A549 (cell line): ENCODE measurements around the gene NEK8. TPM values are rescaled to one million over a fixed set of nuclear protein-coding genes. Genes with fewer than 3 reads are reported as not detected.

ENCODE experiments used
- ATAC-seq, 2 experiments: fragments of 200-7000 bp in 1 of 2; fragments of >200 bp in 1 of 2; cut with Nextera tagmentation in 1 of 2; cut with Tn5 transposase in 1 of 2; 3 replicates each; pipeline versions ENCODE4 v1.8.0 to v1.9.1; 2018 to 2020; ENCODE audit warnings: mild to moderate bottlenecking in 1 of 2, moderate library complexity in 1 of 2
- CTCF ChIA-PET: fragments of 300-600 bp; sonication (Branson Sonifier 250); formaldehyde crosslinking; extraction: SDS; loops from one replicate; lab custom pipeline; 2021; ENCODE audit warnings: antibody characterized with exemption, inconsistent platforms; lab: Yijun Ruan, JAX
- POLR2A ChIA-PET: fragments of 350-600 bp; formaldehyde crosslinking; extraction: SDS; loops from one replicate; lab custom pipeline; 2021; ENCODE audit warnings: antibody characterized with exemption, inconsistent platforms; lab: Yijun Ruan, JAX
- DNase-seq, 2 experiments: peaks; one replicate each; pipeline versions ENCODE4 v3.0.0 to v3.0.0-alpha.2; 2011 to 2016; ENCODE audit warnings: low read depth in 1 of 2, low spot score in 1 of 2
- FAIRE-seq: peaks from 2 replicates; lab custom pipeline; 2011; peaks lifted over from hg19 to GRCh38; lab: Jason Lieb, UNC
- H3K27ac ChIP-seq, 2 experiments: fragments of >200 bp; sonication (Bioruptor Twin); formaldehyde crosslinking; 3 replicates each; pipeline ENCODE4 v1.5.1; 2016 to 2017
- H3K4me1 ChIP-seq: fragments of >200 bp; sonication (Bioruptor Twin); formaldehyde crosslinking; 3 replicates; pipeline ENCODE4 v1.6.1; 2016
- H3K4me2 ChIP-seq: fragments of >200 bp; sonication (Bioruptor Twin); formaldehyde crosslinking; 3 replicates; pipeline ENCODE4 v1.6.1; 2016
- H3K4me3 ChIP-seq: fragments of >200 bp; sonication (Bioruptor Twin); formaldehyde crosslinking; 3 replicates; pipeline ENCODE4 v1.5.1; 2016
- H3K9me3 ChIP-seq: fragments of >200 bp; sonication (Bioruptor Twin); formaldehyde crosslinking; 3 replicates; pipeline ENCODE4 v1.6.1; 2016
- ATOH8 ChIP-seq: fragments of 250-450 bp; sonication (Bioruptor Pico); IDR thresholded peaks from 2 replicates; pipeline ENCODE4 v1.5.0; 2020; ENCODE audit warnings: low read depth, mild to moderate bottlenecking, moderate library complexity
- BCL3 ChIP-seq: fragments of >200 bp; sonication (Bioruptor Twin); formaldehyde crosslinking; IDR thresholded peaks from 3 replicates; pipeline ENCODE4 v1.6.1; 2016
- BHLHE40 ChIP-seq: IDR thresholded peaks from 2 replicates; pipeline ENCODE4 v1.6.1; 2012; ENCODE audit warnings: low read depth, low read length, inconsistent platforms
- CEBPB ChIP-seq, 2 experiments: fragments of >200 bp in 1 of 2; sonication (Bioruptor Twin) in 1 of 2; formaldehyde crosslinking in 1 of 2; IDR thresholded peaks; 2 replicates each; pipeline ENCODE4 v1.6.1; 2012 to 2016
- CHD2 ChIP-seq: fragments of 150-350 bp; IDR thresholded peaks from 2 replicates; pipeline ENCODE4 v1.6.1; 2014; ENCODE audit warnings: low read length; ENCODE audit not compliant: partially characterized antibody
- EP300 ChIP-seq, 2 experiments: fragments of >200 bp; sonication (Bioruptor Twin); formaldehyde crosslinking; IDR thresholded peaks; 2 replicates in 1 of 2; 3 replicates in 1 of 2; pipeline ENCODE4 v1.6.1; 2016 to 2017
- ESRRA ChIP-seq: fragments of 150-350 bp; IDR thresholded peaks from 2 replicates; pipeline ENCODE4 v1.6.1; 2014; ENCODE audit warnings: mild to moderate bottlenecking, low read length, borderline replicate concordance
- FOXS1 ChIP-seq: fragments of 250-450 bp; sonication (Bioruptor Pico); IDR thresholded peaks from 2 replicates; pipeline ENCODE4 v1.5.0; 2020; ENCODE audit warnings: mild to moderate bottlenecking, moderate library complexity
- HDAC2 ChIP-seq: fragments of 200-600 bp; sonication (generic); IDR thresholded peaks from 2 replicates; pipeline ENCODE4 v1.6.1; 2016
- HEYL ChIP-seq: fragments of 250-450 bp; sonication (Bioruptor Pico); IDR thresholded peaks from 2 replicates; pipeline ENCODE4 v1.8.0; 2021; ENCODE audit warnings: mild to moderate bottlenecking, moderate library complexity
- HMGXB4 ChIP-seq: fragments of 250-450 bp; sonication (Bioruptor Pico); IDR thresholded peaks from 2 replicates; pipeline ENCODE4 v1.5.0; 2021; ENCODE audit warnings: mild to moderate bottlenecking, moderate library complexity, borderline replicate concordance
- JUN ChIP-seq, 2 experiments: fragments of >200 bp; sonication (Bioruptor Twin); formaldehyde crosslinking; IDR thresholded peaks; 2 replicates in 1 of 2; 3 replicates in 1 of 2; pipeline ENCODE4 v1.6.1; 2016 to 2017
- KDM1A ChIP-seq: fragments of 200-600 bp; sonication (generic); IDR thresholded peaks from 2 replicates; pipeline ENCODE4 v1.6.1; 2016; ENCODE audit warnings: low read depth, mild to moderate bottlenecking
- KDM5A ChIP-seq: fragments of 200-600 bp; sonication (generic); IDR thresholded peaks from 2 replicates; pipeline ENCODE4 v1.6.1; 2016; ENCODE audit warnings: antibody characterized with exemption, mild to moderate bottlenecking
- MAZ ChIP-seq: fragments of 150-350 bp; IDR thresholded peaks from 2 replicates; pipeline ENCODE4 v1.6.1; 2014; ENCODE audit warnings: antibody characterized with exemption, low read depth, low read length, borderline replicate concordance
- NPAS2 ChIP-seq: fragments of 250-450 bp; sonication (Bioruptor Pico); IDR thresholded peaks from 2 replicates; pipeline ENCODE4 v1.8.0; 2022; ENCODE audit warnings: mild to moderate bottlenecking, moderate library complexity, borderline replicate concordance
- NR3C1 ChIP-seq: fragments of >200 bp; sonication (Bioruptor Twin); formaldehyde crosslinking; IDR thresholded peaks from 3 replicates; pipeline ENCODE4 v1.6.1; 2017
- RARB ChIP-seq: fragments of 250-450 bp; sonication (Bioruptor Pico); IDR thresholded peaks from 2 replicates; pipeline ENCODE4 v1.8.0; 2021; ENCODE audit warnings: mild to moderate bottlenecking, moderate library complexity
- RCOR1 ChIP-seq: fragments of 150-350 bp; IDR thresholded peaks from 2 replicates; pipeline ENCODE4 v1.6.1; 2014; ENCODE audit warnings: antibody characterized with exemption, low read length, low read depth
- SMC3 ChIP-seq: fragments of >200 bp; sonication (Bioruptor Twin); formaldehyde crosslinking; IDR thresholded peaks from 3 replicates; pipeline ENCODE4 v1.6.1; 2018; ENCODE audit warnings: inconsistent platforms
- TP53 ChIP-seq: fragments of 250-450 bp; sonication (Bioruptor Pico); IDR thresholded peaks from 2 replicates; pipeline ENCODE4 v1.5.0; 2021; ENCODE audit warnings: mild to moderate bottlenecking, moderate library complexity
- ZSCAN20 ChIP-seq: fragments of 250-450 bp; sonication (Bioruptor Pico); IDR thresholded peaks from 2 replicates; pipeline ENCODE4 v1.8.0; 2022; ENCODE audit warnings: mild to moderate bottlenecking, moderate library complexity
- WGBS: methylation state at CpG from one replicate; pipeline ENCODE4 v1.1.6; 2017; ENCODE audit errors: missing lambda C conversion rate; 5-methylcytosine and 5-hydroxymethylcytosine counted together
- polyA plus RNA-seq, 4 experiments: library from polyadenylated mRNA; depleted of rRNA in 3 of 4; stranded (reverse); fragments of >200 nt; fragmentation: RNase III in 1 of 4; extraction: RNeasy Plus Mini Kit Qiagen cat#74134 plus additional on column Dnase treatment in 1 of 4; gene quantifications; 2 replicates in 3 of 4; 3 replicates in 1 of 4; pipeline ENCODE4 v1.2.3, GENCODE V29; 2011 to 2017
- TF ChIP-seq, protein P1 (sequence below): fragments of 200-600 bp; sonication (generic); IDR thresholded peaks from 2 replicates; pipeline ENCODE4 v1.6.1; 2016; ENCODE audit warnings: antibody characterized with exemption, mild to moderate bottlenecking, moderate library complexity

The NEK8 gene
- polyA plus RNA-seq, 2 of the 4 experiments (the other 2 are of a cell fraction) = 5.1 to 5.3 TPM

GRCh38 chr17:28698253-28698941 lies 30.2 kb upstream of the NEK8 start (continued):
- TF ChIP-seq SMC3 (peak; percentile 20; the same call in 1 of the 3 replicates), RARB (CRISPR knock-in tag) (no peak)

GRCh38 chr17:28700278-28700677 lies 28.3 kb upstream of the NEK8 start:
- Histone ChIP-seq H3K9me3 (no peaks in the 10 kb centered on the region), H3K4me2 (no peak overlapping the region), H3K4me1 (peaks cover 35% of the 10 kb centered on the region), H3K27ac (no peak overlapping the region), H3K4me3 (no peak overlapping the region)
- no peak for TF ChIP-seq SMC3
- no peak for TF ChIP-seq MAZ
- ATAC-seq = no peak
- CTCF ChIA-PET = interaction anchor here (17.6 to 31.4 kb wide), 2 partner anchors 8 to 10 kb away, joined by 335 read pairs; partner anchors contain the start of gene PROCA1
- no peak for FAIRE-seq
- no peak for DNase-seq
- WGBS = 90% methylated on average over 8 of the region's 8 CpGs
- POLR2A ChIA-PET = no interaction called here

DNA sequence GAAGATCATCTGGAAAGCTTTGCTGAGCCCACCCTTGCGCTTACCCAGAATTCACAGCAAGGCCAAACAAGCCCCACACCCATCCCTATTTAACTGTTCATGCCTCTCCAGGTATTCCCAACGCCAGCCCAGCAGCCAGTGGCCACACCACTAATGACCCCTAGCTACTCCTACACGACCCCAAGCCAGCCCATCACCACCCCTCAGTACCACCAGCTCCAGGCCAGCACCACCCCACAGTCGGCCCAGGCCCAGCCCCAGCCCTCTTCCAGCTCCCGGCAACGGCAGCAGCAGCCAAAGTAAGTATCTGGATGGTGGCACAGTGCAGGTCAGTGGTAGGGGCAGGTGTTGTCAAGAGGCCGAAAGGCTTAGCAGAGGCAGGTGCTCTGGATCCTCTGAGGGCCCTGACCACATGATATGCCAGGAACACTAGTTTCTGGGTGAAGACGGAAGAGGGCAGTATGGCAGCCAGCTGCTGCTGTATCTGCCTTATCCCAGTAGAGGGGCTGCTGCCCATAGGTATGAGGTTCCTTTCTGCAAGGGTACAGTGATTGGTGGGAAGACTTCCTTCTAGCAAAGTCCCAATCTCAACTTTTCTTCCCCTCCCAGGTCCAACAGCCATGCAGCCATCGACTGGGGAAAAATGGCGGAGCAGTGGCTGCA lies 27.6 kb upstream of the NEK8 start:
- DNase-seq (no peak), FAIRE-seq (no peak), ATAC-seq (no peak)
- 90% methylated on average over 9 of the region's 10 CpGs for WGBS
- ChIA-PET POLR2A (interaction anchor here (0.7 to 2.3 kb wide), 2 partner anchors 9 to 11 kb away, joined by 3 to 15 read pairs; partner anchors contain the start of gene PROCA1), CTCF (interaction anchor here (17.6 to 31.4 kb wide), 2 partner anchors 8 to 11 kb away, joined by 335 read pairs; partner anchors contain the start of gene PROCA1)
- Histone ChIP-seq H3K4me3 (no peak overlapping the region), H3K4me1 (peaks cover 35% of the 10 kb centered on the region), H3K9me3 (no peaks in the 10 kb centered on the region), H3K4me2 (no peak overlapping the region), H3K27ac (no peak overlapping the region)
- TF ChIP-seq BHLHE40 = no peak
- no peak for TF ChIP-seq NPAS2 (CRISPR knock-in tag)
- no peak for TF ChIP-seq CHD2
- TF ChIP-seq TP53 = no peak
- no peak for TF ChIP-seq KDM5A
- no peak for TF ChIP-seq KDM1A
- TF ChIP-seq RCOR1 = no peak
- no peak for TF ChIP-seq HEYL
- TF ChIP-seq, protein P1, sequence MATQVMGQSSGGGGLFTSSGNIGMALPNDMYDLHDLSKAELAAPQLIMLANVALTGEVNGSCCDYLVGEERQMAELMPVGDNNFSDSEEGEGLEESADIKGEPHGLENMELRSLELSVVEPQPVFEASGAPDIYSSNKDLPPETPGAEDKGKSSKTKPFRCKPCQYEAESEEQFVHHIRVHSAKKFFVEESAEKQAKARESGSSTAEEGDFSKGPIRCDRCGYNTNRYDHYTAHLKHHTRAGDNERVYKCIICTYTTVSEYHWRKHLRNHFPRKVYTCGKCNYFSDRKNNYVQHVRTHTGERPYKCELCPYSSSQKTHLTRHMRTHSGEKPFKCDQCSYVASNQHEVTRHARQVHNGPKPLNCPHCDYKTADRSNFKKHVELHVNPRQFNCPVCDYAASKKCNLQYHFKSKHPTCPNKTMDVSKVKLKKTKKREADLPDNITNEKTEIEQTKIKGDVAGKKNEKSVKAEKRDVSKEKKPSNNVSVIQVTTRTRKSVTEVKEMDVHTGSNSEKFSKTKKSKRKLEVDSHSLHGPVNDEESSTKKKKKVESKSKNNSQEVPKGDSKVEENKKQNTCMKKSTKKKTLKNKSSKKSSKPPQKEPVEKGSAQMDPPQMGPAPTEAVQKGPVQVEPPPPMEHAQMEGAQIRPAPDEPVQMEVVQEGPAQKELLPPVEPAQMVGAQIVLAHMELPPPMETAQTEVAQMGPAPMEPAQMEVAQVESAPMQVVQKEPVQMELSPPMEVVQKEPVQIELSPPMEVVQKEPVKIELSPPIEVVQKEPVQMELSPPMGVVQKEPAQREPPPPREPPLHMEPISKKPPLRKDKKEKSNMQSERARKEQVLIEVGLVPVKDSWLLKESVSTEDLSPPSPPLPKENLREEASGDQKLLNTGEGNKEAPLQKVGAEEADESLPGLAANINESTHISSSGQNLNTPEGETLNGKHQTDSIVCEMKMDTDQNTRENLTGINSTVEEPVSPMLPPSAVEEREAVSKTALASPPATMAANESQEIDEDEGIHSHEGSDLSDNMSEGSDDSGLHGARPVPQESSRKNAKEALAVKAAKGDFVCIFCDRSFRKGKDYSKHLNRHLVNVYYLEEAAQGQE = no peak
- no peak for TF ChIP-seq HDAC2
- TF ChIP-seq ATOH8 (CRISPR knock-in tag) = no peak
- no peak for TF ChIP-seq NR3C1
- TF ChIP-seq ZSCAN20 (CRISPR knock-in tag) = no peak
- TF ChIP-seq EP300 (IDR thresholded peaks at IDR 0.05) = no peak
- no peak for TF ChIP-seq ESRRA
- no peak for TF ChIP-seq HMGXB4 (CRISPR knock-in tag)
- no peak for TF ChIP-seq JUN (IDR thresholded peaks at IDR 0.05)
- no peak for TF ChIP-seq CEBPB (IDR thresholded peaks at IDR 0.05)
- no peak for TF ChIP-seq FOXS1 (CRISPR knock-in tag)
- TF ChIP-seq BCL3 = no peak
